ENCODE results near the gene SETD1B.

The SETD1B gene

GRCh38 chr12:121795034-121795968, 8.5 kb upstream of the SETD1B start:
- DNase-seq (ENCODE audit: low spot score), result peak; percentile 91

GRCh38 chr12:121796855-121797751, 6.7 kb upstream of the SETD1B start:
- DNase-seq (ENCODE audit: low spot score), result peak; percentile 89

- peak; percentile 59 for DNase-seq (ENCODE audit: low spot score)
Measured at GRCh38 chr12:121797937-121798786, 5.6 kb upstream of the SETD1B start.

GRCh38 chr12:121798787-121799155, 5.0 kb upstream of the SETD1B start:
- DNase-seq (ENCODE audit: low spot score), result no peak

- peak; percentile 80 for DNase-seq (ENCODE audit: low spot score)
Measured at GRCh38 chr12:121799156-121799841, 4.5 kb upstream of the SETD1B start.

GRCh38 chr12:121799842-121800693, 3.7 kb upstream of the SETD1B start:
- peak; percentile 47 for DNase-seq (ENCODE audit: low spot score)

GRCh38 chr12:121800694-121801594, 2.9 kb upstream of the SETD1B start:
- peak; percentile 83 for DNase-seq (ENCODE audit: low spot score)

GRCh38 chr12:121801595-121802484, 2.0 kb upstream of the SETD1B start:
- DNase-seq (ENCODE audit: low spot score), result no peak

- no peak for DNase-seq (ENCODE audit: low spot score)
Measured at GRCh38 chr12:121802485-121802842, 1.3 kb upstream of the SETD1B start.

- DNase-seq (ENCODE audit: low spot score), result peak; percentile 96
Measured at GRCh38 chr12:121802843-121803698, 738 bp upstream of the SETD1B start.

GRCh38 chr12:121804417-121805111, 755 bp downstream of the SETD1B start:
- no peak for DNase-seq (ENCODE audit: low spot score)

- DNase-seq (ENCODE audit: low spot score), result no peak
Measured at GRCh38 chr12:121805171-121806008, 1.6 kb downstream of the SETD1B start.

- DNase-seq (ENCODE audit: low spot score), result no peak
Measured at GRCh38 chr12:121806009-121806545, 2.3 kb downstream of the SETD1B start.

- no peak for DNase-seq (ENCODE audit: low spot score)
Measured at GRCh38 chr12:121806546-121807423, 3.0 kb downstream of the SETD1B start.

Data from Ammon's horn (tissue), 1 donor.